GM19452 (cell line): ENCODE results near the gene METTL8.
"Not testable (repeated sequence)": the region's sequence is repeated elsewhere in the genome, so short reads cannot be mapped to it uniquely, and the experiment has no call there.

Experiments
- ATAC-seq: cut with Tn5 transposase; IDR thresholded peaks from one replicate; pipeline ENCODE4 v1.9.1; 2021; ENCODE audit not compliant: unreplicated experiment

METTL8 gene

GRCh38 chr2:171430516-171431410 is 3.0 kb downstream of the METTL8 start:
- no peak for ATAC-seq

GRCh38 chr2:171422710-171423495 is 10.9 kb downstream of the METTL8 start:
- not testable (repeated sequence) for ATAC-seq

- no peak for ATAC-seq
These were observed 12.8 kb downstream of the METTL8 start for GRCh38 chr2:171420728-171421563.

GRCh38 chr2:171419333-171419732 is 14.5 kb downstream of the METTL8 start:
- no peak for ATAC-seq

- ATAC-seq, result peak; percentile 93
These were observed 17.5 kb downstream of the METTL8 start for GRCh38 chr2:171416009-171416926.

- not testable (repeated sequence) for ATAC-seq
These were observed 19.1 kb downstream of the METTL8 start for GRCh38 chr2:171414645-171415044.

GRCh38 chr2:171412571-171413175 is 21.1 kb downstream of the METTL8 start:
- no peak for ATAC-seq

- no peak for ATAC-seq
These were observed 21.9 kb downstream of the METTL8 start for GRCh38 chr2:171411791-171412483.

- no peak for ATAC-seq
These were observed 22.6 kb downstream of the METTL8 start for GRCh38 chr2:171411214-171411613.

- ATAC-seq, result no peak
These were observed 23.2 kb downstream of the METTL8 start for GRCh38 chr2:171410624-171411023.

- no peak for ATAC-seq
These were observed 23.7 kb downstream of the METTL8 start for GRCh38 chr2:171410101-171410500.

GRCh38 chr2:171409436-171409971 is 24.3 kb downstream of the METTL8 start:
- ATAC-seq, result no peak

GRCh38 chr2:171407676-171408044 is 26.1 kb downstream of the METTL8 start:
- ATAC-seq, result no peak

- ATAC-seq, result peak; percentile 64
These were observed 26.6 kb downstream of the METTL8 start for GRCh38 chr2:171407030-171407675.

- ATAC-seq, result peak; percentile 64
These were observed 27.7 kb downstream of the METTL8 start for GRCh38 chr2:171406044-171406443.

- ATAC-seq, result no peak
These were observed 28.2 kb downstream of the METTL8 start for GRCh38 chr2:171405546-171405945.

- ATAC-seq, result no peak
These were observed 29.1 kb downstream of the METTL8 start for GRCh38 chr2:171404719-171405118.

GRCh38 chr2:171404261-171404660 is 29.5 kb downstream of the METTL8 start:
- ATAC-seq, result no peak
